Endothelial cell (in vitro differentiated cells): ENCODE measurements around the gene CYP51A1. TPM values are rescaled to one million over a fixed set of nuclear protein-coding genes. Genes with fewer than 3 reads are reported as not detected.
"Not testable (repeated sequence)": the region's sequence is repeated elsewhere in the genome, so short reads cannot be mapped to it uniquely, and the experiment has no call there.

ENCODE experiments used
- DNase-seq: peaks from one replicate; pipeline ENCODE4 v3.0.0; 2021; ENCODE audit warnings: low spot score
- H3K27ac Mint-ChIP-seq: one replicate; pipeline ENCODE4 v1.8.0; 2021; ENCODE audit warnings: mixed read lengths, inconsistent platforms; ENCODE audit not compliant: unreplicated experiment
- H3K27me3 Mint-ChIP-seq: one replicate; pipeline ENCODE4 v1.8.0; 2021; ENCODE audit warnings: mild to moderate bottlenecking, moderate library complexity, mixed read lengths, inconsistent platforms; ENCODE audit not compliant: unreplicated experiment
- H3K36me3 Mint-ChIP-seq: one replicate; pipeline ENCODE4 v1.8.0; 2021; ENCODE audit warnings: mild to moderate bottlenecking, low read depth, mixed read lengths, inconsistent platforms; ENCODE audit not compliant: unreplicated experiment
- H3K4me1 Mint-ChIP-seq: one replicate; pipeline ENCODE4 v1.8.0; 2021; ENCODE audit warnings: mild to moderate bottlenecking, mixed read lengths, inconsistent platforms; ENCODE audit not compliant: unreplicated experiment
- H3K4me3 Mint-ChIP-seq: one replicate; pipeline ENCODE4 v1.8.0; 2021; ENCODE audit warnings: mild to moderate bottlenecking, mixed read lengths, inconsistent platforms; ENCODE audit not compliant: unreplicated experiment
- H3K9me3 Mint-ChIP-seq: one replicate; pipeline ENCODE4 v1.8.0; 2021; ENCODE audit warnings: mixed read lengths, inconsistent platforms; ENCODE audit not compliant: unreplicated experiment
- CTCF ChIP-seq: fragments of 200-600 bp; sonication (generic); IDR thresholded peaks from one replicate; pipeline ENCODE4 v1.5.0; 2021; ENCODE audit warnings: antibody characterized with exemption; ENCODE audit not compliant: unreplicated experiment
- long read RNA-seq: library from polyadenylated mRNA; unstranded; transcript quantifications from one replicate; pipeline ENCODE4 v2.0.0, GENCODE V29; 2020; ENCODE audit not compliant: unreplicated experiment
- total RNA-seq: library from RNA; stranded (reverse); fragmentation: NEBNext Ultra II Directional; extraction: Animal tissue kit (Norgen Biotek cat#: 25700); gene quantifications from one replicate; pipeline ENCODE4 v1.2.1, GENCODE V29; 2021; ENCODE audit not compliant: unreplicated experiment

Gene CYP51A1
- total RNA-seq, result 109 TPM
- long read RNA-seq, transcript CYP51A1-203 (10 exons, 1,729 nt), result minor isoform, 7 of 63 reads
- long read RNA-seq, transcript CYP51A1-201 (10 exons, 3,210 nt), result major isoform, 49 of 63 reads
- long read RNA-seq, partial matches to known transcripts, result 6 of 63 reads
- long read RNA-seq, other reads (novel, unspliced or antisense), result 1 of 63 reads

GRCh38 chr7:92134271-92135051, at the start of gene CYP51A1:
CYP51A1 (minus strand) TSS chr7:92134477; CDS start chr7:92134364, 113 bp downstream.
- H3K36me3 Mint-ChIP-seq, result peaks cover 20% of the 10 kb centered on the region
- no peaks in the 10 kb centered on the region for H3K9me3 Mint-ChIP-seq
- no peak for TF ChIP-seq CTCF
- DNase-seq, result peak; percentile 86
- H3K4me1 Mint-ChIP-seq, result peaks cover 36% of the 10 kb centered on the region
- H3K27me3 Mint-ChIP-seq, result peaks cover 15% of the 10 kb centered on the region
- peak within 1 kb of the TSS; percentile 99 for H3K27ac Mint-ChIP-seq
- peak within 1 kb of the TSS; percentile 98 for H3K4me3 Mint-ChIP-seq

GRCh38 chr7:92178928-92179924, 44.9 kb upstream of the CYP51A1 start, which contains the start of gene LRRD1:
LRRD1 (minus strand) TSS chr7:92179142; CDS start chr7:92165202, 13,940 bp downstream.
- H3K4me1 Mint-ChIP-seq, result peaks cover 3% of the 10 kb centered on the region
- H3K27me3 Mint-ChIP-seq, result peaks cover 3% of the 10 kb centered on the region
- peaks cover 3% of the 10 kb centered on the region for H3K36me3 Mint-ChIP-seq
- peak; percentile 97 for DNase-seq
- peak; percentile 97 for TF ChIP-seq CTCF
- peak within 1 kb of the TSS; percentile 87 for H3K4me3 Mint-ChIP-seq
- H3K9me3 Mint-ChIP-seq, result no peaks in the 10 kb centered on the region
- no peak within 1 kb of the TSS for H3K27ac Mint-ChIP-seq

DNA sequence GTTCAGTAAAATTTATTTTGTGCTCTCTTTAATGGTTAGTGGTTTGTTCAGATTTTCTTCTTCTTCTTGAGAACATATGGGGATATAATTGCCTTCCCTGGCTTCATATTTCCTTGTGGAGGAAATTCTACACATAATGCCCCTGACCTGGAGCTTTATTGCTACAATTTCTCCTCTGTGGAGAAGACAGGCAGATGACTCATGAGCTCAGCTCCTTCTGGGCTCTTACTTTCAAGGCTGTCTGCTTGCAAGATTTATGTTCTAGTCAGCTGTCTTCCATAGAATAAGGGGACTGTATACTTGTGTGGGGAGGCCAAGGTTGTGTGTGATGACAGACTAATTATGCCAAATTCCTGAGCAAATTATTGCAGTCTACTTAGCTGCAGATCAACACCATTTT, 43.1 kb upstream of the CYP51A1 start:
- Mint-ChIP-seq H3K27ac (no peak overlapping the region), H3K4me1 (peaks cover 3% of the 10 kb centered on the region), H3K9me3 (no peaks in the 10 kb centered on the region), H3K27me3 (peaks cover 3% of the 10 kb centered on the region), H3K4me3 (no peak overlapping the region), H3K36me3 (peaks cover 3% of the 10 kb centered on the region)
- DNase-seq, result no peak
- TF ChIP-seq CTCF, result no peak

DNA sequence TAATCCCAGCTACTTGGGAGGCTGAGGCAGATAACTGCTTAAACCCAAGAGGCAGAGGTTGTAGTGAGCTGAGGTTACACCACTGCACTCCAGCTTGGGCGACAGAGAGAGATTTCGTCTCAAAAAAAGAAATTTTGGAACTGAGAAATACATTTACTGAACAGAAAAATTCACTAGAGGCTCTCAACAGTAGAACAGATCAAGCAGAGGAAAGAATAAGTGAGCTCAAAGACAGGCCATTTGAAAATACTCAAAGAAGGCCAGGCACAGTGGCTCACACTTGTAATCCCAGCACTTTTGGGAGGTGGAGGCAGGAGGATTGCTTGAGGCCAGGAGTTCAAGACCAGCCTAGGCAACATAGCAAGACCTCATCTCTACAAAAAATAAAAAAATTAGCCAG, 35.3 kb upstream of the CYP51A1 start:
- not testable (repeated sequence) for H3K4me1 Mint-ChIP-seq, H3K36me3 Mint-ChIP-seq, H3K4me3 Mint-ChIP-seq, DNase-seq, H3K9me3 Mint-ChIP-seq, H3K27me3 Mint-ChIP-seq, H3K27ac Mint-ChIP-seq

GRCh38 chr7:92161271-92161670, 27.0 kb upstream of the CYP51A1 start:
- Mint-ChIP-seq H3K4me3 (no peak overlapping the region), H3K4me1 (peaks cover 7% of the 10 kb centered on the region), H3K27me3 (no peaks in the 10 kb centered on the region), H3K9me3 (no peaks in the 10 kb centered on the region), H3K36me3 (no peaks in the 10 kb centered on the region), H3K27ac (no peak overlapping the region)
- no peak for DNase-seq
- TF ChIP-seq CTCF, result no peak
